Measurements from ENCODE around the gene SENP3. TPM values are rescaled to one million over a fixed set of nuclear protein-coding genes. Genes with fewer than 3 reads are reported as not detected.
A peak's percentile ranks its signal among the peaks of the same experiment; 100 is the strongest.

SENP3 gene
- total and polyA plus RNA-seq, 7 donors, result 24.0 to 90.5 (median 40.7) TPM

DNA sequence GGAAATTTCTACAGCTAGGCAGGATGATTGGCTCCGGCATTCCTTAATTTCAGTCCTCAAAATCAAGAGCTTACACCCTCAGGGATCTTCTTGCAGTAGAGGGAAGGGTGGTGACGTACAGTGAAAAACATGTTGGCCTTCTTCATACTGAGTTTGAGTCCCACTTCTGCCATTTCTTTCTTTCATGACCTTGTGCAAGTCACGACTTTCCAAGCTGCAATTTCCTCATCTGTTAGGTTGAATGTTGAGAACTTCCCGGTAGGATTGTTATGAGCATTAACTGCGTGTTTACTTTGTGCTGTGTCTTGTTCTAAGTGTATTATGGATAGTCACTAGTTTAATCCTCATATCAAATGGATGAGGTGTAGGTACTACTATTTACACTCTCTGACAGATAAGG lies 7.9 kb downstream of the SENP3 start:
- ATAC-seq (no peak), DNase-seq (no peak)
- Histone ChIP-seq H3K27me3 (ENCODE audit: insufficient read depth in 3 of 3, low read length in 2 of 3) (no peaks in the 10 kb centered on the region), H3K4me1 (peaks cover 6% of the 10 kb centered on the region), H3K9me3 (no peaks in the 10 kb centered on the region), H3K4me3 (no peak overlapping the region), H3K27ac (no peak overlapping the region), H3K36me3 (ENCODE audit: insufficient read depth in 1 of 2, low read depth in 1 of 2) (peaks cover 7 to 76% of the 10 kb centered on the region in 2 donors)
- TF ChIP-seq, protein P1, sequence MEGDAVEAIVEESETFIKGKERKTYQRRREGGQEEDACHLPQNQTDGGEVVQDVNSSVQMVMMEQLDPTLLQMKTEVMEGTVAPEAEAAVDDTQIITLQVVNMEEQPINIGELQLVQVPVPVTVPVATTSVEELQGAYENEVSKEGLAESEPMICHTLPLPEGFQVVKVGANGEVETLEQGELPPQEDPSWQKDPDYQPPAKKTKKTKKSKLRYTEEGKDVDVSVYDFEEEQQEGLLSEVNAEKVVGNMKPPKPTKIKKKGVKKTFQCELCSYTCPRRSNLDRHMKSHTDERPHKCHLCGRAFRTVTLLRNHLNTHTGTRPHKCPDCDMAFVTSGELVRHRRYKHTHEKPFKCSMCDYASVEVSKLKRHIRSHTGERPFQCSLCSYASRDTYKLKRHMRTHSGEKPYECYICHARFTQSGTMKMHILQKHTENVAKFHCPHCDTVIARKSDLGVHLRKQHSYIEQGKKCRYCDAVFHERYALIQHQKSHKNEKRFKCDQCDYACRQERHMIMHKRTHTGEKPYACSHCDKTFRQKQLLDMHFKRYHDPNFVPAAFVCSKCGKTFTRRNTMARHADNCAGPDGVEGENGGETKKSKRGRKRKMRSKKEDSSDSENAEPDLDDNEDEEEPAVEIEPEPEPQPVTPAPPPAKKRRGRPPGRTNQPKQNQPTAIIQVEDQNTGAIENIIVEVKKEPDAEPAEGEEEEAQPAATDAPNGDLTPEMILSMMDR (IDR thresholded peaks at IDR 0.05), result no peak
- 82 to 94% (median 83%) methylated on average over 5 of the region's 5 CpGs for WGBS, 3 donors
- intact Hi-C loops (cut with DNase I), result loop anchor here in 1 of 2 donors (10.0 kb wide), 1 partner anchor 325 kb away; the partner anchor contains the start of gene GABARAP

DNA sequence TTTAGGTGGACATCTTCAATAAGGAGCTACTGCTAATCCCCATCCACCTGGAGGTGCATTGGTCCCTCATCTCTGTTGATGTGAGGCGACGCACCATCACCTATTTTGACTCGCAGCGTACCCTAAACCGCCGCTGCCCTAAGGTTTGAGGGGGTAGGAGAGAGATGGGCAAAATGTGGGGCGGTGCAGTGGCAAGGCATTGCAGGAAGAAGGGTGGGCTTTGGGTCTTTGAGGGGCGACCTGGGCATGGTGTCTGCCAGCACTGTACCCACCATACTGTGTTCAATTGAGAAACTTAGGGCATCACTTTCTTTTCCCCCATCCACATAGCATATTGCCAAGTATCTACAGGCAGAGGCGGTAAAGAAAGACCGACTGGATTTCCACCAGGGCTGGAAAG lies 8.6 kb downstream of the SENP3 start:
- no peaks in the 10 kb centered on the region for H3K9me3 ChIP-seq
- ATAC-seq, result no peak
- H3K4me3 ChIP-seq, result no peak overlapping the region
- H3K27me3 ChIP-seq (ENCODE audit: insufficient read depth in 3 of 3, low read length in 2 of 3), result no peaks in the 10 kb centered on the region
- intact Hi-C loops (cut with DNase I), result no loop called here
- WGBS, 3 donors, result 95 to 97% (median 96%) methylated on average over 10 of the region's 10 CpGs
- H3K27ac ChIP-seq, result no peak overlapping the region
- H3K36me3 ChIP-seq (ENCODE audit: insufficient read depth in 1 of 2, low read depth in 1 of 2), result peaks cover 10 to 76% of the 10 kb centered on the region in 2 donors
- H3K4me1 ChIP-seq, result peaks cover 14% of the 10 kb centered on the region
- TF ChIP-seq, protein P1 (IDR thresholded peaks at IDR 0.05), result no peak
- DNase-seq, result no peak

DNA sequence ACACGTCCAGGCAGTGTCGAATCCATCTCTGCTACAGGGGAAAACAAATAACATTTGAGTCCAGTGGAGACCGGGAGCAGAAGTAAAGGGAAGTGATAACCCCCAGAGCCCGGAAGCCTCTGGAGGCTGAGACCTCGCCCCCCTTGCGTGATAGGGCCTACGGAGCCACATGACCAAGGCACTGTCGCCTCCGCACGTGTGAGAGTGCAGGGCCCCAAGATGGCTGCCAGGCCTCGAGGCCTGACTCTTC lies 10.5 kb downstream of the SENP3 start:
- H3K27ac ChIP-seq, result peak overlapping the region; percentile 100
- H3K36me3 ChIP-seq (ENCODE audit: insufficient read depth in 1 of 2, low read depth in 1 of 2), result peaks cover 10 to 76% of the 10 kb centered on the region in 2 donors
- no peaks in the 10 kb centered on the region for H3K9me3 ChIP-seq
- peak overlapping the region; percentile 100 for H3K4me3 ChIP-seq
- H3K27me3 ChIP-seq (ENCODE audit: insufficient read depth in 3 of 3, low read length in 2 of 3), result no peaks in the 10 kb centered on the region
- intact Hi-C loops (cut with DNase I), result no loop called here
- ATAC-seq, result no peak
- no peak for DNase-seq
- TF ChIP-seq, protein P1 (IDR thresholded peaks at IDR 0.05), result no peak
- peaks cover 32% of the 10 kb centered on the region for H3K4me1 ChIP-seq
- 1 to 2% (median 2%) methylated on average over 11 of the region's 11 CpGs for WGBS, 3 donors

DNA sequence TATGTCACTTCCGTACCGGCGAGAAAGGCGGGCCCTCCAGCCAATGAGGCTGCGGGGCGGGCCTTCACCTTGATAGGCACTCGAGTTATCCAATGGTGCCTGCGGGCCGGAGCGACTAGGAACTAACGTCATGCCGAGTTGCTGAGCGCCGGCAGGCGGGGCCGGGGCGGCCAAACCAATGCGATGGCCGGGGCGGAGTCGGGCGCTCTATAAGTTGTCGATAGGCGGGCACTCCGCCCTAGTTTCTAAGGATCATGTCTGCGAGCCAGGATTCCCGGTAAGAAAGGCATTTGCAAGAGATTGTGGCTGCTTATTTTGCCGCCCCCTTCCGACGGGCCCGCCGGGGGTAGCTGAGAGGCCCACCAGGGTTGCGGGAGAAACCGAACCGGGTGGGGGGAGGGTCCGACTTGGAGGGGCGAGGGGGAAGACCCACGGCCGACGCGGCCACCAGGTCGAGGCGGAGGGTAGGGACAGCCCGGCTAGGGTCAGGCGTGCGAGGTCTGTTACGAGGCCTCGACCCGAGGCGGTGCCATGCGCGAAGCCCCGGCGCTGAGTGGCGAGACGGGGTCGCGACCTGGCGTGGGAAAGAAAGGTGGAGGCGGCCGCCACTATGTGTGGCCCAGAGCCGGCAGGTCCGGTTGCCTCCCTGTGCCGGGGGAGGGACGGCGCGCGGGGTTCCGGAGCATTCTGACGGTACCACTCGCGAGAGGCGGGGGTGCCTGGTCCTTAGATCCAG lies 11.0 kb downstream of the SENP3 start:
- H3K4me1 ChIP-seq, result peaks cover 33% of the 10 kb centered on the region
- 0 to 1% (median 0%) methylated on average over 52 to 73 of the region's 73 CpGs for WGBS, 3 donors
- TF ChIP-seq, protein P1 (IDR thresholded peaks at IDR 0.05), result no peak
- peak; percentile 87 to 90 (median 90) for ATAC-seq
- peak overlapping the region; percentile 100 for H3K27ac ChIP-seq
- peaks cover 13 to 76% of the 10 kb centered on the region in 2 donors for H3K36me3 ChIP-seq (ENCODE audit: insufficient read depth in 1 of 2, low read depth in 1 of 2)
- intact Hi-C loops (cut with DNase I), result no loop called here
- DNase-seq, result peak; percentile 99 to 100
- peak overlapping the region; percentile 100 for H3K4me3 ChIP-seq
- no peaks in the 10 kb centered on the region for H3K9me3 ChIP-seq
- H3K27me3 ChIP-seq (ENCODE audit: insufficient read depth in 3 of 3, low read length in 2 of 3), result no peaks in the 10 kb centered on the region

Measured in psoas muscle (tissue), 8 donors.